Measurements from ENCODE around the gene PRM1. TPM values are rescaled to one million over a fixed set of nuclear protein-coding genes. Genes with fewer than 3 reads are reported as not detected.

Gene PRM1
- total RNA-seq, 1 experiment from 2014 or later, result not detected

- Histone ChIP-seq H3K4me2 (ENCODE audit: low read depth, low read length, poor library complexity, severe bottlenecking) (peak overlapping the region; percentile 56), H3K4me1 (ENCODE audit: low read length) (peaks cover 44% of the 10 kb centered on the region), H3K79me2 (ENCODE audit: low read length) (no peaks in the 10 kb centered on the region), H3K9me3 (ENCODE audit: low read length) (no peaks in the 10 kb centered on the region), H3K36me3 (ENCODE audit: insufficient read depth, low read length) (no peaks in the 10 kb centered on the region), H3K9ac (ENCODE audit: low read length) (peak overlapping the region; percentile 18), H2AFZ (ENCODE audit: low read length) (peak overlapping the region; percentile 11; the same call in 1 of the 2 replicates), H3K27me3 (ENCODE audit: low read length) (no peaks in the 10 kb centered on the region), H3K9me2 (replicated peaks; ENCODE audit: insufficient read depth, low read length) (no peaks in the 10 kb centered on the region), H4K20me1 (ENCODE audit: insufficient read depth, low read depth, low read length) (no peaks in the 10 kb centered on the region), H3K4me3 (ENCODE audit: low read length) (peak overlapping the region; percentile 23; the same call in 1 of the 2 replicates), H3K27ac (ENCODE audit: low read length) (peak overlapping the region; percentile 38)
- DNase-seq, result peak; percentile 85
Observed at GRCh38 chr16:11297492-11298142, 16.5 kb upstream of the PRM1 start.

GRCh38 chr16:11296706-11297491 is 15.8 kb upstream of the PRM1 start:
- H3K4me2 ChIP-seq (ENCODE audit: low read depth, low read length, poor library complexity, severe bottlenecking), result peak overlapping the region; percentile 56
- no peaks in the 10 kb centered on the region for H3K9me2 ChIP-seq (replicated peaks; ENCODE audit: insufficient read depth, low read length)
- DNase-seq, result peak; percentile 52
- no peaks in the 10 kb centered on the region for H3K79me2 ChIP-seq (ENCODE audit: low read length)
- peak overlapping the region; percentile 11; the same call in 1 of the 2 replicates for H2AFZ ChIP-seq (ENCODE audit: low read length)
- peaks cover 44% of the 10 kb centered on the region for H3K4me1 ChIP-seq (ENCODE audit: low read length)
- no peak overlapping the region for H3K27ac ChIP-seq (ENCODE audit: low read length)
- no peaks in the 10 kb centered on the region for H3K9me3 ChIP-seq (ENCODE audit: low read length)
- no peaks in the 10 kb centered on the region for H3K36me3 ChIP-seq (ENCODE audit: insufficient read depth, low read length)
- H4K20me1 ChIP-seq (ENCODE audit: insufficient read depth, low read depth, low read length), result no peaks in the 10 kb centered on the region
- peak overlapping the region; percentile 18 for H3K9ac ChIP-seq (ENCODE audit: low read length)
- H3K27me3 ChIP-seq (ENCODE audit: low read length), result no peaks in the 10 kb centered on the region
- peak overlapping the region; percentile 23; the same call in 1 of the 2 replicates for H3K4me3 ChIP-seq (ENCODE audit: low read length)

DNA sequence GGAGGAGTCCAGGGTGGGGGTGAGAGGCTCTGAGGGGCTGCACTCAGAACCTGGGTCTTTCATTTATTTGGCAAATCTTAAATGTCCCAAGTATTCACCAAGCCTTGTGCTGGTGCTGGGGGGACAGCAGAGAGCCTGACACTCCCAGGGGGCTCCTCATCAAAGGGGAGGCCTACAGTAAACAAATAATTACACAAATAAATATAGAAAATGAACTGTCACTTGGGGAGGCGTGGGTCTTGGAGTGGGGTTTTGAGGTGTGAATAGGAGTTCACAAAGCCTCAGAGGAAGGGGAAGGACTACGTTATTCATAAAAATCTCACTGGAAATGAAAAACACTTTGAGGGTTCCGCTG is 15.2 kb upstream of the PRM1 start:
- no peak for DNase-seq
- Histone ChIP-seq H3K36me3 (ENCODE audit: insufficient read depth, low read length) (no peaks in the 10 kb centered on the region), H4K20me1 (ENCODE audit: insufficient read depth, low read depth, low read length) (no peaks in the 10 kb centered on the region), H3K9me2 (replicated peaks; ENCODE audit: insufficient read depth, low read length) (no peaks in the 10 kb centered on the region), H3K4me2 (ENCODE audit: low read depth, low read length, poor library complexity, severe bottlenecking) (peak overlapping the region; percentile 56), H3K4me3 (ENCODE audit: low read length) (no peak overlapping the region), H3K27ac (ENCODE audit: low read length) (no peak overlapping the region), H3K9me3 (ENCODE audit: low read length) (no peaks in the 10 kb centered on the region), H2AFZ (ENCODE audit: low read length) (no peak overlapping the region), H3K79me2 (ENCODE audit: low read length) (no peaks in the 10 kb centered on the region), H3K4me1 (ENCODE audit: low read length) (peaks cover 44% of the 10 kb centered on the region), H3K27me3 (ENCODE audit: low read length) (no peaks in the 10 kb centered on the region), H3K9ac (ENCODE audit: low read length) (0 out of 2 replicates have a peak overlapping the region, but pooled peaks have one; percentile 5)

DNA sequence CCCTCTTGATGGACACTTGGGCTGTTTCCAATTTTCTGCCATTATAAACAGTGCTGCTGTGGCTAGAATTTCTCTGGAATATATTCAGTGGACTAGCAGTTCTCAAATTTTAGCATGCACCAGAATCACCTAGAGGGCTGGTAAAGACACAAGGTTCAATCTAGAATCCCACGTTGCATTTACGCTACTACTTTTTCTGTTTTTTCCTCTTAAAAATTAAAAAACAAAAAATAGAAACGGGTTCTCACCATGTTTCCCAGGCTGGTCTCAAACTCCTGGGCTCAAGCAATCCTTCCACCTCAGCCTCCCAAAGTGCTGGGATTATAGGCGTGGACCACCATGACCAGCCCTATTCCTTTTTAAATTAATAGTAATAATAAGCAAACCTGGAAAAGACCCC is 14.5 kb upstream of the PRM1 start:
- no peak for DNase-seq
- H3K4me1 ChIP-seq (ENCODE audit: low read length), result peaks cover 44% of the 10 kb centered on the region
- no peak overlapping the region for H2AFZ ChIP-seq (ENCODE audit: low read length)
- H3K9me2 ChIP-seq (replicated peaks; ENCODE audit: insufficient read depth, low read length), result no peaks in the 10 kb centered on the region
- no peak overlapping the region for H3K27ac ChIP-seq (ENCODE audit: low read length)
- H3K27me3 ChIP-seq (ENCODE audit: low read length), result no peaks in the 10 kb centered on the region
- H3K79me2 ChIP-seq (ENCODE audit: low read length), result no peaks in the 10 kb centered on the region
- no peak overlapping the region for H3K4me3 ChIP-seq (ENCODE audit: low read length)
- H3K9me3 ChIP-seq (ENCODE audit: low read length), result no peaks in the 10 kb centered on the region
- no peaks in the 10 kb centered on the region for H3K36me3 ChIP-seq (ENCODE audit: insufficient read depth, low read length)
- H4K20me1 ChIP-seq (ENCODE audit: insufficient read depth, low read depth, low read length), result no peaks in the 10 kb centered on the region
- H3K4me2 ChIP-seq (ENCODE audit: low read depth, low read length, poor library complexity, severe bottlenecking), result no peak overlapping the region
- no peak overlapping the region for H3K9ac ChIP-seq (ENCODE audit: low read length)

DNA sequence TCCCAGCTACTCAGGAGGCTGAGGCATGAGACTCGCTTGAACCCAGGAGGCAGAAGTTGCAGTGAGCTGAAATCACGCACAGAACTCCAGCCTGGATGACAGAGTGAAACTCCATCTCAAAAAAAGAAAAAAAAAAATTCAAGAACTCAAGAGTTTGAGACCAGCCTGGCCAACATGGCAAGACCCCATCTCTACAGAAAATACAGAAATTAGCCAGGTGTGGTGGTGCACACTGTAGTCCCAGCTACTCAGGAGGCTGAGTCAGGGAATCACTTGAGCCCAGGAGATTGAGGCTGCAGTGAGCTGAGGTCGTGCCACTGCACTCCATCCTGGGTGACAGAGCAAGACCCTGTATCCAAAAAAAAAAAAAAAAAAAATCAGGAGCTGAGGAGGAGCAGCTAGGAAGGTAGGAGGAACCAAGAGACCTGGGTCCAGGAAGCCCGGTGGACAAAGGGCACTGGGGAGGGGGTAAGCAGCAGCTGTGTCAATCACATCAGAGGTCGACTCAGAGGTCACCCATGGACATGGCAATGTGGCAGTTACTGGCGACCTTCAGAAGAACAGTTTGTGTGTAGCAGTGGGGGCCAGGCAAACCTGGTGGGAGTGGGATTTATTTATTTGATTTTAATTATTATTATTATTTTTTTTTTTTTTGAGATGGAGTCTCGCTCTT is 11.1 kb upstream of the PRM1 start:
- H3K9ac ChIP-seq (ENCODE audit: low read length), result no peak overlapping the region
- no peak overlapping the region for H2AFZ ChIP-seq (ENCODE audit: low read length)
- no peaks in the 10 kb centered on the region for H3K9me3 ChIP-seq (ENCODE audit: low read length)
- H3K4me2 ChIP-seq (ENCODE audit: low read depth, low read length, poor library complexity, severe bottlenecking), result no peak overlapping the region
- peaks cover 25% of the 10 kb centered on the region for H3K4me1 ChIP-seq (ENCODE audit: low read length)
- H3K36me3 ChIP-seq (ENCODE audit: insufficient read depth, low read length), result no peaks in the 10 kb centered on the region
- no peak overlapping the region for H3K4me3 ChIP-seq (ENCODE audit: low read length)
- no peaks in the 10 kb centered on the region for H3K79me2 ChIP-seq (ENCODE audit: low read length)
- H3K27me3 ChIP-seq (ENCODE audit: low read length), result peaks cover 5% of the 10 kb centered on the region; the same call in 1 of the 2 replicates
- H3K27ac ChIP-seq (ENCODE audit: low read length), result no peak overlapping the region
- H3K9me2 ChIP-seq (replicated peaks; ENCODE audit: insufficient read depth, low read length), result no peaks in the 10 kb centered on the region
- DNase-seq, result no peak
- H4K20me1 ChIP-seq (ENCODE audit: insufficient read depth, low read depth, low read length), result no peaks in the 10 kb centered on the region

DNA sequence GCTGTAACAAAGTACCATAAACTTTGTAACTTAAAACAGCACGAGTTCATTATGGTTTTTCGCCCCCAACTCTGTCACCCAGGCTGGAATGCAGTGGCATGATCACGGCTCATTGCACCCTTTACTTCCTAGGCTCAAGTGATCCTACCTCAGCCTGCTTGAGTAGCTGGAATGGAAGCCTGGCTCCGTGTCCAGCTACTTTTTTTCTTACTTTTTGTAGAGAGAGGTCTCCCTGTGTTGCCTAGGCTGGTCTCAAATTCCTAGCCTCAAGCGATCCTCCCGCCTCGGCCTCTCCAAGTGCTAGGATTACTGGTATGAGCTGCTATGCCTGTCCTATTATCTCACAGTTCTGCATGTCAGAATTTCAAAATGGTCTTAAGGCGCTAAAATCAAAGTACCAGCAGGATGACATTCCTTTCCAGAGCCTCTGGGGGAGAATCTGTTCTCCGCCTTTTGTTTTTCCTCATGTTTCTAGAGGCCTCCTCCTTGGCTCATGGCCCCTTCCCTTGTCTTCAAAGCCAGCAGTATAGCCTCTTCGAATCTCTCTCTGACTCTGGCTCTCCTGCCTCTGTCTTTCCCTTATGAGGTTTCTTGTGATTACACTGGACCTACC is 10.1 kb upstream of the PRM1 start:
- Histone ChIP-seq H3K36me3 (ENCODE audit: insufficient read depth, low read length) (no peaks in the 10 kb centered on the region), H3K4me1 (ENCODE audit: low read length) (peaks cover 15% of the 10 kb centered on the region), H3K9me2 (replicated peaks; ENCODE audit: insufficient read depth, low read length) (no peaks in the 10 kb centered on the region), H3K9ac (ENCODE audit: low read length) (no peak overlapping the region), H2AFZ (ENCODE audit: low read length) (no peak overlapping the region), H3K79me2 (ENCODE audit: low read length) (no peaks in the 10 kb centered on the region), H3K27ac (ENCODE audit: low read length) (no peak overlapping the region), H4K20me1 (ENCODE audit: insufficient read depth, low read depth, low read length) (no peaks in the 10 kb centered on the region), H3K4me2 (ENCODE audit: low read depth, low read length, poor library complexity, severe bottlenecking) (no peak overlapping the region), H3K9me3 (ENCODE audit: low read length) (no peaks in the 10 kb centered on the region), H3K27me3 (ENCODE audit: low read length) (peaks cover 5% of the 10 kb centered on the region; the same call in 1 of the 2 replicates), H3K4me3 (ENCODE audit: low read length) (no peak overlapping the region)
- DNase-seq, result no peak

GRCh38 chr16:11290102-11290893 is 9.2 kb upstream of the PRM1 start:
- peaks cover 5% of the 10 kb centered on the region; the same call in 1 of the 2 replicates for H3K27me3 ChIP-seq (ENCODE audit: low read length)
- no peaks in the 10 kb centered on the region for H4K20me1 ChIP-seq (ENCODE audit: insufficient read depth, low read depth, low read length)
- peaks cover 14% of the 10 kb centered on the region for H3K4me1 ChIP-seq (ENCODE audit: low read length)
- no peak overlapping the region for H3K27ac ChIP-seq (ENCODE audit: low read length)
- H3K4me2 ChIP-seq (ENCODE audit: low read depth, low read length, poor library complexity, severe bottlenecking), result no peak overlapping the region
- no peak overlapping the region for H3K4me3 ChIP-seq (ENCODE audit: low read length)
- DNase-seq, result no peak
- no peak overlapping the region for H3K9ac ChIP-seq (ENCODE audit: low read length)
- H3K79me2 ChIP-seq (ENCODE audit: low read length), result no peaks in the 10 kb centered on the region
- no peaks in the 10 kb centered on the region for H3K36me3 ChIP-seq (ENCODE audit: insufficient read depth, low read length)
- no peaks in the 10 kb centered on the region for H3K9me3 ChIP-seq (ENCODE audit: low read length)
- no peaks in the 10 kb centered on the region for H3K9me2 ChIP-seq (replicated peaks; ENCODE audit: insufficient read depth, low read length)
- no peak overlapping the region for H2AFZ ChIP-seq (ENCODE audit: low read length)
